Neural cell (in vitro differentiated cells): ENCODE data around the gene SLC8A3. TPM values are rescaled to one million over a fixed set of nuclear protein-coding genes. Genes with fewer than 3 reads are reported as not detected.

Experiments used
- H2AFZ ChIP-seq: fragments of 200-600, 300-800 bp; sonication (generic), shearing (Covaris generic); 2 replicates; pipeline ENCODE4 v1.6.0; 2014; ENCODE audit warnings: low read depth, mild to moderate bottlenecking, antibody characterized with exemption, low read length, moderate library complexity
- H3F3A ChIP-seq: fragments of 200-600 bp; shearing (Covaris generic); 2 replicates; pipeline ENCODE4 v1.6.1; 2016; ENCODE audit warnings: mild to moderate bottlenecking, moderate library complexity, mixed read lengths, antibody characterized with exemption, low read length; ENCODE audit not compliant: insufficient read depth, poor library complexity, severe bottlenecking
- H3K27ac ChIP-seq: fragments of 200-600, 300-800 bp; sonication (generic), shearing (Covaris generic); 2 replicates; pipeline ENCODE4 v1.5.1; 2014; ENCODE audit warnings: mild to moderate bottlenecking, low read length, moderate library complexity
- H3K27me3 ChIP-seq: fragments of 300-800, 200-600 bp; sonication (generic), shearing (Covaris generic); 2 replicates; pipeline ENCODE4 v1.6.0; 2014; ENCODE audit warnings: mild to moderate bottlenecking, low read depth, low read length, moderate library complexity; ENCODE audit not compliant: insufficient read depth
- H3K36me3 ChIP-seq: fragments of 300-800, 200-600 bp; sonication (generic), shearing (Covaris generic); 2 replicates; pipeline ENCODE4 v1.5.1; 2014; ENCODE audit warnings: mild to moderate bottlenecking, antibody characterized with exemption, low read length, moderate library complexity; ENCODE audit not compliant: insufficient read depth
- H3K4me2 ChIP-seq: fragments of 300-800, 200-600 bp; sonication (generic), shearing (Covaris generic); 2 replicates; pipeline ENCODE4 v1.6.0; 2014; ENCODE audit warnings: mild to moderate bottlenecking, low read length
- H3K4me3 ChIP-seq: fragments of 300-800, 200-600 bp; sonication (generic), shearing (Covaris generic); 2 replicates; pipeline ENCODE4 v1.5.1; 2014; ENCODE audit warnings: mild to moderate bottlenecking, low read length, moderate library complexity
- H3K79me2 ChIP-seq: fragments of 200-600 bp; shearing (Covaris generic); replicated peaks from 2 replicates; pipeline ENCODE4 v1.6.0; 2014; ENCODE audit warnings: mild to moderate bottlenecking, low read length, moderate library complexity; ENCODE audit not compliant: insufficient read depth
- H3K9ac ChIP-seq: fragments of 300-800, 200-600 bp; sonication (generic), shearing (Covaris generic); 2 replicates; pipeline ENCODE4 v1.6.1; 2016; ENCODE audit warnings: mild to moderate bottlenecking, low read length, mixed read lengths
- H3K9me2 ChIP-seq: fragments of 200-600 bp; shearing (Covaris generic); 2 replicates; pipeline ENCODE4 v1.6.1; 2016; ENCODE audit warnings: mild to moderate bottlenecking, low read length, mixed read lengths; ENCODE audit not compliant: insufficient read depth
- H3K9me3 ChIP-seq: fragments of 200-600, 300-800 bp; sonication (generic), shearing (Covaris generic); 2 replicates; pipeline ENCODE4 v1.6.1; 2016; ENCODE audit warnings: mild to moderate bottlenecking, mixed run types, low read length, moderate library complexity, mixed read lengths
- H4K20me1 ChIP-seq: fragments of 200-600 bp; shearing (Covaris generic); 2 replicates; pipeline ENCODE4 v1.6.1; 2016; ENCODE audit warnings: mild to moderate bottlenecking, mixed run types; ENCODE audit not compliant: insufficient read depth
- CTCF ChIP-seq: fragments of 450-650 bp; IDR thresholded peaks from 2 replicates; pipeline ENCODE4 v1.5.1; 2014; ENCODE audit warnings: antibody characterized with exemption, mild to moderate bottlenecking, moderate library complexity; ENCODE audit not compliant: poor library complexity, severe bottlenecking
- EP300 ChIP-seq: fragments of 450-650 bp; conservative IDR thresholded peaks from 2 replicates; pipeline ENCODE4 v1.6.1; 2014; ENCODE audit warnings: antibody characterized with exemption, mild to moderate bottlenecking, moderate library complexity; ENCODE audit not compliant: poor library complexity, severe bottlenecking
- EZH2 ChIP-seq: fragments of 200-600, 300-800 bp; shearing (Covaris generic), sonication (generic); IDR thresholded peaks from 2 replicates; pipeline ENCODE4 v1.6.1; 2014; ENCODE audit warnings: antibody characterized with exemption, low read length, borderline replicate concordance, mild to moderate bottlenecking; ENCODE audit not compliant: insufficient read depth, poor library complexity, severe bottlenecking
- MXI1 ChIP-seq: fragments of 450-650 bp; conservative IDR thresholded peaks from 2 replicates; pipeline ENCODE4 v1.6.1; 2014; ENCODE audit warnings: antibody characterized with exemption, mild to moderate bottlenecking; ENCODE audit not compliant: poor library complexity, severe bottlenecking
- POLR2AphosphoS5 ChIP-seq: IDR thresholded peaks from 2 replicates; pipeline ENCODE4 v1.6.1; 2012
- RAD21 ChIP-seq: fragments of 450-650 bp; conservative IDR thresholded peaks from 2 replicates; pipeline ENCODE4 v1.6.1; 2014; ENCODE audit warnings: antibody characterized with exemption, mild to moderate bottlenecking, moderate library complexity
- REST ChIP-seq: IDR thresholded peaks from 2 replicates; pipeline ENCODE4 v1.6.1; 2012; ENCODE audit warnings: borderline replicate concordance
- SMC3 ChIP-seq: fragments of 450-650 bp; conservative IDR thresholded peaks from 2 replicates; pipeline ENCODE4 v1.6.1; 2014; ENCODE audit warnings: antibody characterized with exemption, mild to moderate bottlenecking, moderate library complexity; ENCODE audit not compliant: poor library complexity
- TAF1 ChIP-seq: IDR thresholded peaks from 2 replicates; pipeline ENCODE4 v1.6.1; 2012; ENCODE audit warnings: low read depth
- polyA plus RNA-seq: library from polyadenylated mRNA; depleted of rRNA; stranded (reverse); fragments of >200 nt; gene quantifications from 2 replicates; pipeline ENCODE4 v1.2.3, GENCODE V29; 2014

SLC8A3 gene
- polyA plus RNA-seq, 1 donor from 2014 or later, result 2.9 TPM

- H3K36me3 ChIP-seq, result no peaks in the 10 kb centered on the region
- no peaks in the 10 kb centered on the region for H3F3A ChIP-seq
- H3K9ac ChIP-seq, result no peak overlapping the region
- no peak overlapping the region for H3K4me3 ChIP-seq
- no peak overlapping the region for H2AFZ ChIP-seq
- no peak overlapping the region for H3K4me2 ChIP-seq
- no peak overlapping the region for H3K27ac ChIP-seq
- no peak for TF ChIP-seq EP300
- TF ChIP-seq MXI1, result no peak
- TF ChIP-seq SMC3, result no peak
- no peak for TF ChIP-seq EZH2
- TF ChIP-seq TAF1, result no peak
- no peak for TF ChIP-seq RAD21
- no peak for TF ChIP-seq POLR2AphosphoS5
- TF ChIP-seq REST, result no peak
- no peak for TF ChIP-seq CTCF
- no peaks in the 10 kb centered on the region for H3K27me3 ChIP-seq
- H3K79me2 ChIP-seq, result no peaks in the 10 kb centered on the region
- H3K9me2 ChIP-seq, result no peaks in the 10 kb centered on the region
- H4K20me1 ChIP-seq, result no peaks in the 10 kb centered on the region
- no peaks in the 10 kb centered on the region for H3K9me3 ChIP-seq
Measured at GRCh38 chr14:70166530-70167203, 22.1 kb downstream of the SLC8A3 start.

- no peak overlapping the region for H2AFZ ChIP-seq
- H3K4me3 ChIP-seq, result no peak overlapping the region
- TF ChIP-seq EZH2 (no peak), TAF1 (no peak), POLR2AphosphoS5 (no peak), RAD21 (no peak), MXI1 (no peak), CTCF (no peak), REST (no peak), SMC3 (no peak), EP300 (no peak)
Measured at GRCh38 chr14:70162358-70162757, 26.4 kb downstream of the SLC8A3 start.

More at GRCh38 chr14:70162358-70162757, 26.4 kb downstream of the SLC8A3 start:
- H3K4me2 ChIP-seq, result no peak overlapping the region
- H3K9me3 ChIP-seq, result no peaks in the 10 kb centered on the region
- no peaks in the 10 kb centered on the region for H3K36me3 ChIP-seq
- H3K79me2 ChIP-seq, result no peaks in the 10 kb centered on the region
- no peaks in the 10 kb centered on the region for H3F3A ChIP-seq
- H3K9me2 ChIP-seq, result no peaks in the 10 kb centered on the region
- no peaks in the 10 kb centered on the region for H4K20me1 ChIP-seq
- no peak overlapping the region for H3K27ac ChIP-seq
- no peak overlapping the region for H3K9ac ChIP-seq
- no peaks in the 10 kb centered on the region for H3K27me3 ChIP-seq
